Epithelial cell of proximal tubule (primary cell): Measurements from ENCODE around the gene HAP1. TPM values are rescaled to one million over a fixed set of nuclear protein-coding genes. Genes with fewer than 3 reads are reported as not detected.

Experiments used
- DNase-seq: peaks from one replicate; pipeline ENCODE4 v3.0.0-alpha.2; 2011; ENCODE audit warnings: low read depth
- H3K4me3 ChIP-seq: 2 replicates; pipeline ENCODE4 v1.5.1; 2011; ENCODE audit warnings: low read depth, mild to moderate bottlenecking, low read length
- total RNA-seq: library from RNA; depleted of rRNA; stranded (reverse); fragments of >200 nt; gene quantifications from 2 replicates; pipeline ENCODE4 v1.2.3, GENCODE V29; 2015
- TF ChIP-seq, protein P1 (sequence below): conservative IDR thresholded peaks from 2 replicates; pipeline ENCODE4 v1.5.1; 2012; ENCODE audit warnings: low read depth, mild to moderate bottlenecking, low read length

HAP1 gene
- total RNA-seq, 1 donor from 2014 or later = 0.06 TPM

GRCh38 chr17:41728056-41728455 is 6.4 kb downstream of the HAP1 start:
- no peak for DNase-seq
- no peak overlapping the region for H3K4me3 ChIP-seq
- TF ChIP-seq, protein P1, sequence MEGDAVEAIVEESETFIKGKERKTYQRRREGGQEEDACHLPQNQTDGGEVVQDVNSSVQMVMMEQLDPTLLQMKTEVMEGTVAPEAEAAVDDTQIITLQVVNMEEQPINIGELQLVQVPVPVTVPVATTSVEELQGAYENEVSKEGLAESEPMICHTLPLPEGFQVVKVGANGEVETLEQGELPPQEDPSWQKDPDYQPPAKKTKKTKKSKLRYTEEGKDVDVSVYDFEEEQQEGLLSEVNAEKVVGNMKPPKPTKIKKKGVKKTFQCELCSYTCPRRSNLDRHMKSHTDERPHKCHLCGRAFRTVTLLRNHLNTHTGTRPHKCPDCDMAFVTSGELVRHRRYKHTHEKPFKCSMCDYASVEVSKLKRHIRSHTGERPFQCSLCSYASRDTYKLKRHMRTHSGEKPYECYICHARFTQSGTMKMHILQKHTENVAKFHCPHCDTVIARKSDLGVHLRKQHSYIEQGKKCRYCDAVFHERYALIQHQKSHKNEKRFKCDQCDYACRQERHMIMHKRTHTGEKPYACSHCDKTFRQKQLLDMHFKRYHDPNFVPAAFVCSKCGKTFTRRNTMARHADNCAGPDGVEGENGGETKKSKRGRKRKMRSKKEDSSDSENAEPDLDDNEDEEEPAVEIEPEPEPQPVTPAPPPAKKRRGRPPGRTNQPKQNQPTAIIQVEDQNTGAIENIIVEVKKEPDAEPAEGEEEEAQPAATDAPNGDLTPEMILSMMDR = no peak

DNA sequence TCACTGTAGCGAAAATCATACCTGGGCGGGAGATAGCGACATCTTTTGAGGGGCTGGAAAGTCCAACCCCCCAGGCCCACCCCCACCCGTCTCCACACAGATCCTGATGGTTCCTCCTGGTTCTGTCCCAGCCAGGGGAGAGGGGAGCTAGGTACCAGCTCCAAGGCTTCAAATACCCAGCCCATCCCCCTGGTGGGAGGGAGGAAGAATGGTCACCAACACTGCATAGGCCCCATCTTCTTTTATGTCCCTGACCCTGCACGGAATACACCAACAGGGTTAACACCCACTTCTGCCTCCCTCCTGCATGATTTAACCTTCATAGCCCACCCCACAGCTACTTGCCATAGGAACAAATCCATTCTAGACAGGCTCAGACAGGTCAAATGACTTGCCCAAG is 9.3 kb downstream of the HAP1 start:
- TF ChIP-seq, protein P1 = no peak
- H3K4me3 ChIP-seq = no peak overlapping the region
- no peak for DNase-seq

DNA sequence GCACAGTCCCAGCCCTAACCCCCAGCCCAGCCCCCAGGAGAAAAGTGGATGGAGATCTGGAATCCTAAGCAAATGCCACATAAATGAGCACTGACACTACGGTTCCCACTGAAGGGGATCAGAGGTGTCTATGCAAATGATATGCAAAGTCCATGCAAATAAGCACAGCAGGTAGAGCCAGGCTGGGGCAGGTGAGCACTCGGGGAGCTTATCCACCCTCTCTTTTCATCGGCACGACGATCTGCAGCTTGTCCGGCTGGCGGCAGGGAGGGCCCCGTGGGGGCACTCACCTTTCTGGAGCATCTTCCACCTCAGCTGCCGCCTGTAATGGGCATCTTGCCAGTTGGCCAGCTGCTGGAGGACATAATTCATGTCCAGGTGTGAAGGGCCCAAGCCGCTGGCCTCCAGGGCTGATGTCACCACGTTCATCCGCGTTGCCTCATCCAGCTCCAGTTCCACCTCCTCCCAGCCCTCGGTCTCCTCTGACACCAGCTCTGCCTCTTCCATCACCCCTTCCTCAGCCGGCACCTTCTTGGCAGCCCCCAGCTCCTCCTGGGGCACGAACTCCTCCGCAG is 9.9 kb downstream of the HAP1 start:
- DNase-seq = no peak
- TF ChIP-seq, protein P1 = no peak
- no peak overlapping the region for H3K4me3 ChIP-seq

- no peak overlapping the region for H3K4me3 ChIP-seq
- TF ChIP-seq, protein P1 = no peak
- no peak for DNase-seq
Measured at GRCh38 chr17:41723801-41724475, 10.5 kb downstream of the HAP1 start.

GRCh38 chr17:41722231-41722630 is 12.2 kb downstream of the HAP1 start:
- H3K4me3 ChIP-seq = no peak overlapping the region
- TF ChIP-seq, protein P1 = no peak
- DNase-seq = no peak

- TF ChIP-seq, protein P1 = no peak
- H3K4me3 ChIP-seq = no peak overlapping the region
Measured at GRCh38 chr17:41718287-41718645, 16.2 kb downstream of the HAP1 start.

More at GRCh38 chr17:41718287-41718645, 16.2 kb downstream of the HAP1 start:
- DNase-seq = no peak
